Astrocyte (in vitro differentiated cells and primary cell): ENCODE data around the gene DOCK1.

Experiments
- EZH2 ChIP-seq: IDR thresholded peaks from 2 replicates; pipeline ENCODE4 v1.6.1; 2012; ENCODE audit warnings: mild to moderate bottlenecking, low read length, inconsistent platforms; ENCODE audit not compliant: insufficient read depth
- TF ChIP-seq, protein P1 (sequence below): IDR thresholded peaks from 2 replicates; pipeline ENCODE4 v1.5.1; 2011; ENCODE audit warnings: low read depth, mild to moderate bottlenecking, inconsistent platforms, low read length, moderate library complexity; ENCODE audit not compliant: insufficient read depth

DNA sequence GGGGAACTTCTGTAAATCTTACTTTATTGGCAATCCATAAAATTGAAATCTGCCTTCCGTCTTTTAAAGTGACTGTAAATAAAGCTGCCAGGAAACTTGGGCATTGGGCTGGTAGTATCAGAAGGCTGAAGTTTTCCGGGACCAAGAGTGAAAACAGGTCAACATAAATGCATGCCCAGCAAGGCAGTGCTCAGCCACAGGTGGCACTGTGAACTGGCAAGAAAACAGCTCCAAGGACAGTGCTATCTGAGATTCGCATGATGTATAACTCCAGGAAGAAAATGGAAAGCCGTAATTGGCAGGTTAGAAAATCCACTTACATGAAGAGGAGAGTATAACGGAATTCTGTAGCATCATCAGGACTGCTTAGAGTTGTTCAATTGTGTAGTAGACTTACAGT, 293.1 kb downstream of the DOCK1 start:
- TF ChIP-seq EZH2, result no peak
- TF ChIP-seq, protein P1, sequence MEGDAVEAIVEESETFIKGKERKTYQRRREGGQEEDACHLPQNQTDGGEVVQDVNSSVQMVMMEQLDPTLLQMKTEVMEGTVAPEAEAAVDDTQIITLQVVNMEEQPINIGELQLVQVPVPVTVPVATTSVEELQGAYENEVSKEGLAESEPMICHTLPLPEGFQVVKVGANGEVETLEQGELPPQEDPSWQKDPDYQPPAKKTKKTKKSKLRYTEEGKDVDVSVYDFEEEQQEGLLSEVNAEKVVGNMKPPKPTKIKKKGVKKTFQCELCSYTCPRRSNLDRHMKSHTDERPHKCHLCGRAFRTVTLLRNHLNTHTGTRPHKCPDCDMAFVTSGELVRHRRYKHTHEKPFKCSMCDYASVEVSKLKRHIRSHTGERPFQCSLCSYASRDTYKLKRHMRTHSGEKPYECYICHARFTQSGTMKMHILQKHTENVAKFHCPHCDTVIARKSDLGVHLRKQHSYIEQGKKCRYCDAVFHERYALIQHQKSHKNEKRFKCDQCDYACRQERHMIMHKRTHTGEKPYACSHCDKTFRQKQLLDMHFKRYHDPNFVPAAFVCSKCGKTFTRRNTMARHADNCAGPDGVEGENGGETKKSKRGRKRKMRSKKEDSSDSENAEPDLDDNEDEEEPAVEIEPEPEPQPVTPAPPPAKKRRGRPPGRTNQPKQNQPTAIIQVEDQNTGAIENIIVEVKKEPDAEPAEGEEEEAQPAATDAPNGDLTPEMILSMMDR, result peak; percentile 7
